Stimulated activated naive CD8-positive, alpha-beta T cell treated with anti-CD3 and anti-CD28 coated beads, Interleukin-15, Interleukin-2, amounts not matched to agents 100 ng/mL and 50 ng/mL, for 24 hours (primary cell): Measurements from ENCODE around the gene CDKN2AIP.

Source experiments
- H3K27ac Mint-ChIP-seq: one replicate; pipeline ENCODE4 v1.8.0; 2021; ENCODE audit warnings: mild to moderate bottlenecking, mixed read lengths
- H3K27me3 Mint-ChIP-seq: one replicate; pipeline ENCODE4 v1.8.0; 2021; ENCODE audit warnings: mixed read lengths
- H3K36me3 Mint-ChIP-seq: one replicate; pipeline ENCODE4 v1.8.0; 2021; ENCODE audit warnings: low read depth, mixed read lengths
- H3K4me1 Mint-ChIP-seq: one replicate; pipeline ENCODE4 v1.8.0; 2021; ENCODE audit warnings: low read depth, mixed read lengths
- H3K4me3 Mint-ChIP-seq: one replicate; pipeline ENCODE4 v1.8.0; 2021; ENCODE audit warnings: mild to moderate bottlenecking, mixed read lengths
- H3K9me3 Mint-ChIP-seq: one replicate; pipeline ENCODE4 v1.8.0; 2021; ENCODE audit warnings: mixed read lengths

CDKN2AIP gene

GRCh38 chr4:183483997-183484396 is 39.6 kb downstream of the CDKN2AIP start:
- Mint-ChIP-seq H3K27me3 (no peaks in the 10 kb centered on the region), H3K9me3 (no peaks in the 10 kb centered on the region), H3K36me3 (no peaks in the 10 kb centered on the region), H3K4me3 (no peak overlapping the region), H3K4me1 (no peaks in the 10 kb centered on the region), H3K27ac (no peak overlapping the region)

- Mint-ChIP-seq H3K9me3 (no peaks in the 10 kb centered on the region), H3K27ac (no peak overlapping the region), H3K27me3 (no peaks in the 10 kb centered on the region), H3K4me1 (no peaks in the 10 kb centered on the region), H3K36me3 (peaks cover 3% of the 10 kb centered on the region), H3K4me3 (no peak overlapping the region)
These were observed 41.1 kb downstream of the CDKN2AIP start for GRCh38 chr4:183485411-183486160.

GRCh38 chr4:183492791-183493222 is 48.4 kb downstream of the CDKN2AIP start:
- H3K27ac Mint-ChIP-seq: no peak overlapping the region
- H3K4me1 Mint-ChIP-seq: no peaks in the 10 kb centered on the region
- no peak overlapping the region for H3K4me3 Mint-ChIP-seq
- peaks cover 5% of the 10 kb centered on the region for H3K9me3 Mint-ChIP-seq
- H3K27me3 Mint-ChIP-seq: no peaks in the 10 kb centered on the region
- peaks cover 25% of the 10 kb centered on the region for H3K36me3 Mint-ChIP-seq

GRCh38 chr4:183493246-183493645 is 48.8 kb downstream of the CDKN2AIP start:
- H3K36me3 Mint-ChIP-seq: peaks cover 25% of the 10 kb centered on the region
- no peak overlapping the region for H3K4me3 Mint-ChIP-seq
- no peaks in the 10 kb centered on the region for H3K4me1 Mint-ChIP-seq
- no peak overlapping the region for H3K27ac Mint-ChIP-seq
- peaks cover 5% of the 10 kb centered on the region for H3K9me3 Mint-ChIP-seq
- no peaks in the 10 kb centered on the region for H3K27me3 Mint-ChIP-seq

- Mint-ChIP-seq H3K4me1 (peaks cover 9% of the 10 kb centered on the region), H3K27ac (no peak overlapping the region), H3K9me3 (peaks cover 5% of the 10 kb centered on the region), H3K36me3 (peaks cover 25% of the 10 kb centered on the region), H3K4me3 (no peak overlapping the region), H3K27me3 (no peaks in the 10 kb centered on the region)
These were observed 50.7 kb downstream of the CDKN2AIP start for GRCh38 chr4:183495184-183495583.
